ENCODE data around the gene CAMTA1. TPM values are rescaled to one million over a fixed set of nuclear protein-coding genes. Genes with fewer than 3 reads are reported as not detected.

CAMTA1 gene
- total RNA-seq, 1 donor, result 71.6 TPM

GRCh38 chr1:7500381-7501083, 715.3 kb downstream of the CAMTA1 start:
- Histone ChIP-seq H3K4me3 (ENCODE audit: low read length) (no peak overlapping the region), H3K9me3 (ENCODE audit: low read depth, low read length) (no peaks in the 10 kb centered on the region), H3K27me3 (ENCODE audit: insufficient read depth, low read length) (no peaks in the 10 kb centered on the region), H3K4me1 (ENCODE audit: insufficient read depth, low read length) (no peaks in the 10 kb centered on the region)

- Histone ChIP-seq H3K4me3 (ENCODE audit: low read length) (no peak overlapping the region), H3K4me1 (ENCODE audit: insufficient read depth, low read length) (no peaks in the 10 kb centered on the region), H3K27me3 (ENCODE audit: insufficient read depth, low read length) (no peaks in the 10 kb centered on the region), H3K9me3 (ENCODE audit: low read depth, low read length) (no peaks in the 10 kb centered on the region)
These were observed 715.8 kb downstream of the CAMTA1 start for GRCh38 chr1:7501084-7501491.

GRCh38 chr1:7501723-7502603, 716.7 kb downstream of the CAMTA1 start:
- H3K4me1 ChIP-seq (ENCODE audit: insufficient read depth, low read length), result no peaks in the 10 kb centered on the region
- no peaks in the 10 kb centered on the region for H3K27me3 ChIP-seq (ENCODE audit: insufficient read depth, low read length)
- no peak overlapping the region for H3K4me3 ChIP-seq (ENCODE audit: low read length)
- no peaks in the 10 kb centered on the region for H3K9me3 ChIP-seq (ENCODE audit: low read depth, low read length)

GRCh38 chr1:7503691-7504437, 718.6 kb downstream of the CAMTA1 start:
- Histone ChIP-seq H3K4me1 (ENCODE audit: insufficient read depth, low read length) (no peaks in the 10 kb centered on the region), H3K4me3 (ENCODE audit: low read length) (no peak overlapping the region), H3K9me3 (ENCODE audit: low read depth, low read length) (no peaks in the 10 kb centered on the region), H3K27me3 (ENCODE audit: insufficient read depth, low read length) (no peaks in the 10 kb centered on the region)

- Histone ChIP-seq H3K4me1 (ENCODE audit: insufficient read depth, low read length) (no peaks in the 10 kb centered on the region), H3K9me3 (ENCODE audit: low read depth, low read length) (no peaks in the 10 kb centered on the region), H3K27me3 (ENCODE audit: insufficient read depth, low read length) (no peaks in the 10 kb centered on the region), H3K4me3 (ENCODE audit: low read length) (no peak overlapping the region)
These were observed 719.1 kb downstream of the CAMTA1 start for GRCh38 chr1:7504438-7504720.

- Histone ChIP-seq H3K27me3 (ENCODE audit: insufficient read depth, low read length) (no peaks in the 10 kb centered on the region), H3K4me3 (ENCODE audit: low read length) (no peak overlapping the region), H3K4me1 (ENCODE audit: insufficient read depth, low read length) (no peaks in the 10 kb centered on the region), H3K9me3 (ENCODE audit: low read depth, low read length) (no peaks in the 10 kb centered on the region)
These were observed 720.0 kb downstream of the CAMTA1 start for GRCh38 chr1:7505094-7505770.

- Histone ChIP-seq H3K4me1 (ENCODE audit: insufficient read depth, low read length) (no peaks in the 10 kb centered on the region), H3K4me3 (ENCODE audit: low read length) (no peak overlapping the region), H3K9me3 (ENCODE audit: low read depth, low read length) (no peaks in the 10 kb centered on the region), H3K27me3 (ENCODE audit: insufficient read depth, low read length) (no peaks in the 10 kb centered on the region)
These were observed 720.7 kb downstream of the CAMTA1 start for GRCh38 chr1:7505771-7506453.

GRCh38 chr1:7506454-7507284, 721.4 kb downstream of the CAMTA1 start:
- H3K4me3 ChIP-seq (ENCODE audit: low read length), result no peak overlapping the region
- no peaks in the 10 kb centered on the region for H3K4me1 ChIP-seq (ENCODE audit: insufficient read depth, low read length)
- no peaks in the 10 kb centered on the region for H3K27me3 ChIP-seq (ENCODE audit: insufficient read depth, low read length)
- no peaks in the 10 kb centered on the region for H3K9me3 ChIP-seq (ENCODE audit: low read depth, low read length)

- Histone ChIP-seq H3K4me1 (ENCODE audit: insufficient read depth, low read length) (no peaks in the 10 kb centered on the region), H3K9me3 (ENCODE audit: low read depth, low read length) (no peaks in the 10 kb centered on the region), H3K27me3 (ENCODE audit: insufficient read depth, low read length) (no peaks in the 10 kb centered on the region), H3K4me3 (ENCODE audit: low read length) (no peak overlapping the region)
These were observed 722.2 kb downstream of the CAMTA1 start for GRCh38 chr1:7507285-7508019.

GRCh38 chr1:7508052-7508933, 723.0 kb downstream of the CAMTA1 start:
- Histone ChIP-seq H3K4me3 (ENCODE audit: low read length) (no peak overlapping the region), H3K9me3 (ENCODE audit: low read depth, low read length) (no peaks in the 10 kb centered on the region), H3K4me1 (ENCODE audit: insufficient read depth, low read length) (no peaks in the 10 kb centered on the region), H3K27me3 (ENCODE audit: insufficient read depth, low read length) (no peaks in the 10 kb centered on the region)

- Histone ChIP-seq H3K27me3 (ENCODE audit: insufficient read depth, low read length) (no peaks in the 10 kb centered on the region), H3K4me3 (ENCODE audit: low read length) (no peak overlapping the region), H3K4me1 (ENCODE audit: insufficient read depth, low read length) (no peaks in the 10 kb centered on the region), H3K9me3 (ENCODE audit: low read depth, low read length) (no peaks in the 10 kb centered on the region)
These were observed 723.8 kb downstream of the CAMTA1 start for GRCh38 chr1:7508934-7509519.

- no peaks in the 10 kb centered on the region for H3K27me3 ChIP-seq (ENCODE audit: insufficient read depth, low read length)
- H3K9me3 ChIP-seq (ENCODE audit: low read depth, low read length), result no peaks in the 10 kb centered on the region
- no peak overlapping the region for H3K4me3 ChIP-seq (ENCODE audit: low read length)
- no peaks in the 10 kb centered on the region for H3K4me1 ChIP-seq (ENCODE audit: insufficient read depth, low read length)
These were observed 724.3 kb downstream of the CAMTA1 start for GRCh38 chr1:7509598-7509997.
